Superior temporal gyrus (tissue), 1 donor: ENCODE results near the gene IKZF2.

Source experiments
- DNase-seq: peaks from one replicate; pipeline ENCODE4 v3.0.0-alpha.2; 2016; ENCODE audit errors: extremely low spot score

IKZF2 gene

GRCh38 chr2:212998626-212999359, 152.6 kb downstream of the IKZF2 start:
- no peak for DNase-seq

GRCh38 chr2:212997526-212998020, 153.8 kb downstream of the IKZF2 start:
- no peak for DNase-seq

DNA sequence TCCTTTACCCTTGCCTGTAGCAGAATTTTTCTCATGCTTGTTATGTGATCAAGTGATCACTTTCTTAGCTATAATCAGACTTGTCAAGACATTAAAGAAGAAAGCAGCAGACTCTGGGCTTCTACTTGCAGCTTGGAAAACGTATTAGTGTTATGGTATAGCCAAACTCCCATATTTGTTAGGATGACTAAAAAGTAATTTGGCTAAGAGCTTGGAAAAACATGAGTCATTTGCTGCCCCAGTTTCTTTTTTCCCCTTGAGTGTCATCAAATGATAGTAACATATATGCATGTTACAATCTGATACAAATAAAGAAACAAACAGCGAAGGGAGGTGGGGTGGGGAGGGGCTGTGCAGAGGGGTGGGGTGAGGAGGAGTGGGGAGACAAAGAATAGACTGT, 155.5 kb downstream of the IKZF2 start:
- no peak for DNase-seq

DNA sequence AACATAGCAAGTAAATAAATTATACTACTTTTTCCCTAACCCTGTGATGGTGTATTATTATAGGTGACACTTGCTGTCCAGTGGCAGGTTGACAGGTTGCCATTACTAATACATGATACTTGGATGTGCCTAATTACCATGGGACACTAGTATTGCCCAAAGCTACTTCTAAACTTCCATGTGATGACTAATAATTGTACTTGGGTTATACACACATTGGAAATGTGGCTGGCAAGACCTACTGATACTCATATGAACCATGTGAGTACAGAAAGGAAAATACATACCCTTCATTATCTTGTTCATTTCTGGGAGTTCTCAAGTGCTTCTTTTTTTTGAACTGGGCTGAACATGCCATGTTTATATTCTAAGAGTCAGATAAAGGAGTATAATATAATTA, 156.4 kb downstream of the IKZF2 start:
- no peak for DNase-seq

DNA sequence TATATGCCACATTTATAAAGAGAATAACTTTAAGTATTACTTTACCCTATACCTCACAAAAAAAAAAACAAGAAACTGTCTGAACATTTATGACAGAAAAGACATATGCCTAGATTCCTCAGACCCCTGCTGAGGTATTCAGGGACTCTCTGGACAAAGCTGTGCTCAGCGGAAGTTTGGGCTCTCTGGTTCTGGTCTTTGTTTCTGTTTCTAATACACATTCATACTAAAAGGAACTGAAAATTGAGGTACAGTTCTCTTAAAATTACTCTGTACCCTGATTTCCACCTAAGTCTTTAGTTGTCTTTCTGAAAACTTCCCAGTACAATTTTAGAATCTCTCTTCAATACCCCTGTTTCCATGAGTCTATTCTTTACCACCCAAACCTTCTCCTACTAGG, 160.3 kb downstream of the IKZF2 start:
- DNase-seq, result no peak

DNA sequence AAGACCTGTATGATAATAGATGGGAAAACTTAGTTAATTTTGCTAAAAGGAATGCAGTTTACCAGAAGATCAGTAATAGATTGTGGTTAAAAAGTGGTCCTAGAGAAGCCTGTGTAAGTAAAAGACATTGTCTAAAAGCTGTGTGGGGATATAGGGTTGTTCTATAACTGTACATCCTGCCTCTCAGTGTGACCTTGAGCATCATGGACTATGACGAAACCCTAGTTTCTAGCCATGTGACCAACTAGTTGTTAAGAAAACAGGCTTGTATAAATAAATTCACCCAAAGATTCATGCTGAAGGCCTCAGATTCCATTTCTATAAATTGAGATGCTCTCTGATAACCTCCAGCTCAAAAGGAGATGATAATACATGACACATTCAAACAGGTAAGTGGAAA, 160.7 kb downstream of the IKZF2 start:
- DNase-seq, result no peak

DNA sequence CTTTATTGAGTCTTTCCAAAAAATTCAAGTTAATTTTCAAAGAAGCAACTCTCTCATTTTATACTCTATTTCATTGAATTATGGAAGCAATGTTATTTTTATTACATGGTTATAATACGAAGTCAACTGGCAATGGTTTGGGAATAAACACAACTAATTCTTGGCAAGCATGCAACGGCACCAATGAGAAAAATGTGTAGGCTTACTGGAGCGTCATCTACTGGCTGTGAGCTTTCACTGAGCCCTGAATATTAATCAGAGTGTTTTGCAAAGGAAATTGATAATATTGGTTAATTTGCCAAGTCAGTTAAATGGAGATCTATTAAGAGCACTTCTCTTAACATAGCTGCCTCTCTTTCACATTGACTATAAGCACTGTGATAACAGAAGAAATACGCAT, 163.9 kb downstream of the IKZF2 start:
- DNase-seq, result no peak

DNA sequence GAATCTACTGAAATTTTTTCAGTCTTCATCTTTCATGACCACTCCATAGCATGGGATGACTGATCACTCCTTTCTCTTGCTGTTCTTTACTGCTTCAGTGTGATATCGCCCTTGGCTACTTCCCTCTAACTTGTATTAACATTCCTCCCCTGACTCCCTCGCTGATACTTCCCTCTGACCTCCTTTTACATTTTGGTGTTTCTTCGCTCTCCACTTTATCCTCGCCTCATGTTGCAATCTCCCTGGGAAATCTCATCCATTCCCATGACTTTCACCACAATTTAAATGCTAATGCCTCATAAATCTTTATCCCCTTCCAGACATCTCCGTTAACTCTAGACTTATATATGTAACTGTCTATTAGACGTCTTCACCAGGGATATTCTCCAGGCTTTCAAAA, 167.3 kb downstream of the IKZF2 start:
- no peak for DNase-seq

- no peak for DNase-seq
These were observed 171.6 kb downstream of the IKZF2 start for GRCh38 chr2:212979799-212980198.

- DNase-seq, result no peak
These were observed 172.3 kb downstream of the IKZF2 start for GRCh38 chr2:212979046-212979612.

- DNase-seq, result no peak
These were observed 174.3 kb downstream of the IKZF2 start for GRCh38 chr2:212977152-212977551.

DNA sequence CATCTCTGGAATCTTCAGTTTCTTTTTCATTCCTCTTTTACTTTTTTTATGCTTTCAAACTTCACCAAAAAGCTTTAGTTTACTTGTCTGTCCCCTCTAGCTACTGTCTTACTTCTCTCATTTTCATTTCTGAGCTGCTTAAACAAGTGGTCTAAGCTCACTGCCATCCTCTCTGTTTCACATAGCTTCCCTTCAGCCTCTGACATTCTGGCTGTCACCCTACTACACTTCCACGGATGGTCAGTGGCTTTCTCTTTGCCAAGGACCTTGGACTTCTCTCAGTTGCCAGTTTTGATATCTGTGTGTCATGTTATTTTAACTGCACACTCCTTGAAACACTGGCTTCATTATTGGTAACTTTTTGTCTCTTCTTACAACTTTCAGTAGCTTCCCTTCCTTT, 176.1 kb downstream of the IKZF2 start:
- no peak for DNase-seq

DNA sequence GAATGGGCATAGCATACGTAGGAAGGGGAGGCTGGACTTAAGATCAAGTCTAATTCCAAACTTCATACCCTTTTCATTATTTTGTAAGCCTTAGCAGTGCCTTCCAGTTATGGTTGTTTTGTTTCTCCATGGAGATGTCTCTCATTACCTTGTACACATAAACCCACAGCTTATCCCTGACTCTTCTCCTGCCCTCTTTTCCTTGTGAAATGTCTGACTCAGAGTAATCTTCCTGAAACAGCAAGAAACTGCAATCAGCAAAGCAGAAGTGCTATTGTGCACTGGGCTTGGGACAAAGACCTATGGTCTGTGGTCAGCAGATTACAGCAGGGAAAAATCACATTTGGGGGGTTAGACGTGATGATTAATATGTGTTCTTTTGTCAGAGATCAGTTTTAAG, 176.7 kb downstream of the IKZF2 start:
- DNase-seq, result no peak

DNA sequence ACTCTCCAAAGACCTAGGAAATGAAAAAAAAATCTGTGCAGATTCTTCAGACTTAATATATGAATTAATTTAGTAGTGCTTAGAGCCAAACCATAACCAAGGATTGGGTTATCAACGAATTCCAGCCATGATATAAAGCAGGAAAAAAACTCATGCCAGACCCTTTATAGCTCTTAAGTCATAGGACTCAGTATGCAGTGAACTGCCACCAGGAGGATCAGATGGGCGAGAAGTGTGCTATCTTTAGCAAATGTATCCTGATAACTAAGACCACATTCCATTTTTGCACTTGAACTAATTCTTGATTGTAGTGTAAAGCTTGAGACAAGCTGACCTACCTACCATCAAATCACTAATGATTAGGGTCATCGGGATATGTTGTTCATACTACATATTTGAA, 178.1 kb downstream of the IKZF2 start:
- no peak for DNase-seq

DNA sequence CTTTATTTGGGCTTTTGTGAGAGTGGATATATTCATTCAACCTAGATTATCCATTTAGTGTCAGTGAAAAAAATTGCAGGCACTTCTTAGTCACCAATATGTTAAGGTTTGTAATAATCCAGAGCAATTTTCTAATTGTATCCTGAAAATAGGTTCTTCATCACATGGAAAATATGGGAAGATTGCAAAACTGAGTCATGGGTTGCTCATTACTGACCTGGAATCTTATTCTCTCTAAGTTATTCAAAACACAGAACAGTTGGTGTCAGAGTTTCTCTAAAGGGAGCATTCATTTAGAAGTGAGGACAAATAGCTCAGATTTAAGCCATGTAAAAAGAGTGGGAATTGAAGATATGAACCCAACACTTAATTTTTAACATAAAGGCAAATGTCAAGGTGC, 181.3 kb downstream of the IKZF2 start:
- DNase-seq, result no peak

DNA sequence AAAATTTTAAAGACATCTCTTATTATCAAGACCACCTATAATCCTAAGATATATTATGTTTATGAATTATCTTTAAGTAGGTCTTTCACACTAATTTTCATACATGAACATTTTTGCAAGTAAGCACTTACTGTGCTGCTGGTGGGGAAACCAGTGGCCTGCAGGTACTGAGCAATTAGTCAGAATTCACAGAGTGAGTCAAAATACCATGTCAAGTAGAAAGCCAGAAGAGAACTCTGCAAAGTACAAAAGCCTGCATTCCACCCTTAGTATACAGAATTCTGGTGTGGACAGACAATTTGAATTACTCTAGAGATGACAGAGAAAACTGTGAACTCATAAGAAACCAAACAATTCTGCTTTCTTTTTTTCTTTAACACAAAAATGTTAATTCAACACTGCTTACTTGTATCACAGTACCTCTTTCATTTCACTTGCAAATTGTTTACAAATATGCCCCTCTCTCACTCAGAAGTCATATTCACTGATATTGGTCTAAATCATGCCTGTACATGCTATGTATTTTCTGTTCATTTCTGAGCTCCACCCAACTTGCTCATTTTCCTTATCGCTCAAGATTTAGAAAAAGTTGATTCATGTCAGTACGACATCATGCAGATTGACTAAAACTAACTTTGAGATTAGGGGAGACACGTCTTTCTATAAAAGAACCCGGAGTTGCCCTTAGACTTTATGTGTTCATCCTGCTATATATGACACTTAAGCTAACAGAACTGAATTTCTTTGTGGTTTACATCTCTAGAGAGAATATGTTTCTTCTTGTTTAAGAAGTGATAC, 182.9 kb downstream of the IKZF2 start:
- DNase-seq, result no peak

DNA sequence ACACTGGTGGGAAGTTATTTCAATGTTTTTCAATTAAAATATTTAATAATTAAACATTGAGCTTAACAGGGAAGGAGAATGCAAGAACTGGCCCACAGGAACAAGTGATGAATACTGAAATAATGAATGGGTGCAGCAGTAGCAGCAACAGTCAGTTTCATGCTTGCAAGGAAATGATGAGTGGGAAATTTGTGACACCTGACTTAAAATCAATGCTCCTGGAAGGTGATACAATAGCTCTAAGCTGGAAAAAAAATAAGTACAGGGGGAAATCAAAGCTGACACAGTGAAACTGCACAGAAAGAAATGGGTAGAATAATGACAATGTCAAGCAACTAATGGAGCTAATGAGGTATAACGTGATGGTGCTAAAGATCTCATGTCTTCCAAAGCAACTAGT, 184.5 kb downstream of the IKZF2 start:
- no peak for DNase-seq

DNA sequence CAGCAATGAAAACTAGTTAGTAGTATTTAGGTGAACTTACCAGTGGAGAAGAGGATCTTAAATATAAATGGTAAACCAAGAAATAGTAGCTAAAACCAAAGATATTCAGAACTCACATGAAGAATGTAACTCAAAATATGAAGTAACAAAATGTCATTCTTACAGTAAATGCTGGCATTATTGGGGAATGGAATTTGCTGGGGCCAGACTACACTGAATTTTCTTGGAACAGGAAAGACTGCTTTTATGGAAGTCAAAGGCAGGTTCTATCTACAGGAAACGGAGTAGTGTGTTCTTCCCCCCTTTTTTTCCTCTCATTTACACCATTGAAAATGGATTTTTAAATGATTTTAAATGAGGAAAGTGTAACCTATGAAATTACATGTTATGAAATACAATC, 188.7 kb downstream of the IKZF2 start:
- DNase-seq, result no peak

GRCh38 chr2:212961255-212961654, 190.2 kb downstream of the IKZF2 start:
- no peak for DNase-seq

- DNase-seq, result no peak
These were observed 191.1 kb downstream of the IKZF2 start for GRCh38 chr2:212960336-212960735.

DNA sequence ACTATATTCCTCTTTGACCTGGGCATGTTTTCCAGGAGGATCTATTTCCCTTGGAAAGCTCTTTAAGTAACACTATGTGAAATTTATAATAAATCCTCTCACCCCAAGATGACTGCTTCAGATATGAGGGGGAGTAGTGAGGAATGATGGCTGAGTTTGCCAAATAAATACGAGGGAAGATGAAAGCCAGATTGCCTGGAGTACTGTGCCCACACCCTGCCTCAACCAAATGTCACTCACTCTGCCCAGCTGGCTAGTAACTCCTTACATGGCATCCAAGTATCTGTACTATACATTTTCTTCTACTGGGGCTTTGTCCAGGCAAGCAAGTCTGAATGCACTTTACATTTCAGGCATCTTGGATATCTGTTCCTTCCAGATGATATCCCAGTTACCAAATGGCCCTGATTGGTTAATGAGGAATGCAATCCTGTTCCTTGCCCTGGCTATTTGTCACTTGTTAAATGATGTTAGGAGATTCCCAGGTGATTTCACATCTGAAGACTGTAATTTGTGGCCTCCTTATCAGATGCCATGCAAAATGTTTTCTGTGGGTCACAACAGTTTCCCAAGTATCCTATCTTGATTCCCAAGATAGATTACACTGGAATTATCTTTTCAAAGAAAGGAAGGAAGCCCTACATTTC, 191.8 kb downstream of the IKZF2 start:
- DNase-seq, result no peak

DNA sequence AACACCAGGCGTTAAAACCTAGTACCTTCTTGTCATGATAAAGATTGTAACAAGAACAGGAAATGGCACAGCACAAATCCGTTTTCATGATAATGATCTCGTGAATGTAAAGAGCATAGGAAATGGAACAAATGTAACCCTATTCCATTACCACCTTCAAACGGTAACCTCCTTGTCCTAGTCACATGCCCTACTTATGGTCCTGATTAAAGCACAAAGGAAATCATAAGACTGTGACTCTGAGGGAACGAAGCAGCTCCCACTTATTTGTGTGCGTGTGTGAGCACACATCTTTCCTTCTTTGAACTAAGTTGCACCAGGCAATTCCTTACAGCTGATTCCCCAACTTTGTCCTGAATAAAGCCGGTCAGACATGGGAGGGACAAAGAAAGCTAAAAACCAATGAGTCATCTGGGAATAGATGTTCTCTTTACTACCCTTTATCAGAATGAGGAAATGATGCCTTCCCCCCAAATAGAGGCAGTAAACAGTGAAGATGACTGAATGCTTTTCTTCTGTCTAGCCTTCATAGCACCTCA, 192.6 kb downstream of the IKZF2 start:
- DNase-seq, result no peak
